ENCODE data around the gene ONECUT2. TPM values are rescaled to one million over a fixed set of nuclear protein-coding genes. Genes with fewer than 3 reads are reported as not detected.

ONECUT2 gene
- total RNA-seq, 1 experiment from 2014 or later, result 4.3 TPM

GRCh38 chr18:57502624-57503023, 67.5 kb downstream of the ONECUT2 start:
- POLR2A ChIA-PET, result no interaction called here
- ATAC-seq, result no peak
- peaks cover 0 to 6% of the 10 kb centered on the region in 2 experiments; a peak in 3 of 4 replicates for H3K4me1 ChIP-seq (ENCODE audit: control insufficient read depth in 1 of 2, insufficient read depth in 2 of 2, low read length in 2 of 2)
- H2AFZ ChIP-seq (ENCODE audit: low read depth, low read length, poor library complexity, severe bottlenecking), result no peak overlapping the region
- DNase-seq (ENCODE audit: low read depth, low spot score), result no peak
- CTCF ChIA-PET, result no interaction called here
- no peak overlapping the region for H3K9ac ChIP-seq (ENCODE audit: low read length)
- no peaks in the 10 kb centered on the region for H3K9me3 ChIP-seq (ENCODE audit: control insufficient read depth in 1 of 2, insufficient read depth in 1 of 2, low read depth in 1 of 2, low read length in 2 of 2)
- peaks cover 7% of the 10 kb centered on the region; the same call in 1 of the 2 replicates for H3K27me3 ChIP-seq (ENCODE audit: insufficient read depth, low read length)
- BruUV-seq (replicated peaks), result no TSS peak
- no peak overlapping the region for H3K4me2 ChIP-seq (ENCODE audit: low read length)
- H3K36me3 ChIP-seq (ENCODE audit: control insufficient read depth in 1 of 2, insufficient read depth in 2 of 2, low read length in 2 of 2), result no peaks in the 10 kb centered on the region
- TF ChIP-seq EGR1 (IDR thresholded peaks at IDR 0.05; ENCODE audit: low read depth), result no peak
- no peak for TF ChIP-seq YY1 (IDR thresholded peaks at IDR 0.05; ENCODE audit: extremely low read depth, insufficient replicate concordance, low read depth, low read length)
- TF ChIP-seq ZBTB33 (IDR thresholded peaks at IDR 0.05; ENCODE audit: extremely low read depth, insufficient replicate concordance, low read length), result no peak
- TF ChIP-seq REST (IDR thresholded peaks at IDR 0.05; ENCODE audit: low read depth), result no peak
- TF ChIP-seq SIN3A (IDR thresholded peaks at IDR 0.05; ENCODE audit: low read depth), result no peak
- TF ChIP-seq ELF1 (IDR thresholded peaks at IDR 0.05; ENCODE audit: borderline replicate concordance, low read depth), result no peak
- no peak for TF ChIP-seq RAD21 (IDR thresholded peaks at IDR 0.05; ENCODE audit: low read depth)
- TF ChIP-seq FOSL1 (IDR thresholded peaks at IDR 0.05; ENCODE audit: low read depth), result no peak
- TF ChIP-seq SP1 (IDR thresholded peaks at IDR 0.05; ENCODE audit: low read depth), result no peak
- no peak for TF ChIP-seq MAX (IDR thresholded peaks at IDR 0.05)
- no peak for TF ChIP-seq JUND (IDR thresholded peaks at IDR 0.05)
- TF ChIP-seq ATF3 (IDR thresholded peaks at IDR 0.05), result no peak
- H3K79me2 ChIP-seq (ENCODE audit: insufficient read depth, low read length), result no peaks in the 10 kb centered on the region
- RAD21 ChIA-PET (ENCODE audit: low non-redundant PET in 1 of 2, low total read pairs in 2 of 2, uncharacterized antibody in 2 of 2, unreplicated experiment in 2 of 2), result no interaction called here
- no peaks in the 10 kb centered on the region for H4K20me1 ChIP-seq (ENCODE audit: insufficient read depth)
- H3K4me3 ChIP-seq (replicated peaks in 1 of 2; ENCODE audit: low read depth in 1 of 2, low read length in 2 of 2), result no peak overlapping the region
- no peak overlapping the region for H3K27ac ChIP-seq (ENCODE audit: low read depth, low read length)
- intact Hi-C loops (cut with micrococcal nuclease), result no loop called here
- no peaks in the 10 kb centered on the region for H3K9me2 ChIP-seq (ENCODE audit: insufficient read depth)

Measured in HCT116 (cell line).